ENCODE measurements around the gene ST3GAL6. TPM values are rescaled to one million over a fixed set of nuclear protein-coding genes. Genes with fewer than 3 reads are reported as not detected.

Gene ST3GAL6
- total RNA-seq, 3 donors from 2014 or later (not counting 1 experiment from before 2014, with no cell fraction given), result 0.38 to 3.7 (median 1.4) TPM

GRCh38 chr3:98741121-98741716 lies 21.9 kb upstream of the ST3GAL6 start:
- Histone ChIP-seq H3K9me3 (ENCODE audit: control insufficient read depth, insufficient read depth, low read length) (no peaks in the 10 kb centered on the region), H3K27me3 (ENCODE audit: control insufficient read depth, insufficient read depth, low read length) (no peaks in the 10 kb centered on the region), H3K36me3 (ENCODE audit: control insufficient read depth, insufficient read depth, low read length) (no peaks in the 10 kb centered on the region), H3K4me3 (ENCODE audit: low read length) (no peak overlapping the region), H3K27ac (ENCODE audit: low read length) (no peak overlapping the region), H3K4me1 (ENCODE audit: control insufficient read depth, insufficient read depth, low read length) (no peaks in the 10 kb centered on the region)
- no peak for TF ChIP-seq CTCF (IDR thresholded peaks at IDR 0.05)
- Mint-ChIP-seq H3K27ac (no peak overlapping the region), H3K9me3 (peaks cover 0 to 2% of the 10 kb centered on the region in 2 donors), H3K4me1 (no peaks in the 10 kb centered on the region), H3K36me3 (no peaks in the 10 kb centered on the region), H3K4me3 (no peak overlapping the region), H3K27me3 (ENCODE audit: low read depth in 2 of 2) (peaks cover 10 to 13% of the 10 kb centered on the region in 2 donors)
- DNase-seq (no peak), ATAC-seq (no peak)
- 94% methylated on average over 4 of the region's 5 CpGs for WGBS (ENCODE audit: insufficient coverage)
- intact Hi-C loops (cut with micrococcal nuclease), result no loop called here

GRCh38 chr3:98743071-98743470 lies 20.1 kb upstream of the ST3GAL6 start:
- H3K4me1 ChIP-seq (ENCODE audit: control insufficient read depth, insufficient read depth, low read length), result no peaks in the 10 kb centered on the region
- Mint-ChIP-seq H3K9me3 (no peaks in the 10 kb centered on the region), H3K27ac (no peak overlapping the region), H3K27me3 (ENCODE audit: low read depth in 2 of 2) (peaks cover 5 to 6% of the 10 kb centered on the region in 2 donors), H3K4me3 (no peak overlapping the region), H3K36me3 (no peaks in the 10 kb centered on the region), H3K4me1 (no peaks in the 10 kb centered on the region)
- TF ChIP-seq CTCF (IDR thresholded peaks at IDR 0.05), result no peak
- WGBS (ENCODE audit: insufficient coverage), result 88% methylated on average over 5 of the region's 5 CpGs
- H3K27ac ChIP-seq (ENCODE audit: low read length), result no peak overlapping the region
- H3K27me3 ChIP-seq (ENCODE audit: control insufficient read depth, insufficient read depth, low read length), result no peaks in the 10 kb centered on the region
- intact Hi-C loops (cut with micrococcal nuclease), result no loop called here
- no peaks in the 10 kb centered on the region for H3K9me3 ChIP-seq (ENCODE audit: control insufficient read depth, insufficient read depth, low read length)
- no peak for ATAC-seq
- no peaks in the 10 kb centered on the region for H3K36me3 ChIP-seq (ENCODE audit: control insufficient read depth, insufficient read depth, low read length)
- H3K4me3 ChIP-seq (ENCODE audit: low read length), result no peak overlapping the region
- no peak for DNase-seq

GRCh38 chr3:98744283-98744682 lies 18.9 kb upstream of the ST3GAL6 start:
- Mint-ChIP-seq H3K27me3 (ENCODE audit: low read depth in 2 of 2) (peaks cover 0 to 4% of the 10 kb centered on the region in 2 donors), H3K36me3 (no peaks in the 10 kb centered on the region), H3K27ac (no peak overlapping the region), H3K4me1 (no peaks in the 10 kb centered on the region), H3K9me3 (peaks cover 0 to 2% of the 10 kb centered on the region in 2 donors), H3K4me3 (no peak overlapping the region)
- H3K4me1 ChIP-seq (ENCODE audit: control insufficient read depth, insufficient read depth, low read length), result no peaks in the 10 kb centered on the region
- no peaks in the 10 kb centered on the region for H3K36me3 ChIP-seq (ENCODE audit: control insufficient read depth, insufficient read depth, low read length)
- intact Hi-C loops (cut with micrococcal nuclease), result no loop called here
- no peak overlapping the region for H3K4me3 ChIP-seq (ENCODE audit: low read length)
- no peaks in the 10 kb centered on the region for H3K9me3 ChIP-seq (ENCODE audit: control insufficient read depth, insufficient read depth, low read length)
- ATAC-seq (no peak), DNase-seq (no peak)
- H3K27me3 ChIP-seq (ENCODE audit: control insufficient read depth, insufficient read depth, low read length), result no peaks in the 10 kb centered on the region
- no peak overlapping the region for H3K27ac ChIP-seq (ENCODE audit: low read length)
- no peak for TF ChIP-seq CTCF (IDR thresholded peaks at IDR 0.05)

- Histone ChIP-seq H3K9me3 (ENCODE audit: control insufficient read depth, insufficient read depth, low read length) (no peaks in the 10 kb centered on the region), H3K36me3 (ENCODE audit: control insufficient read depth, insufficient read depth, low read length) (no peaks in the 10 kb centered on the region), H3K27ac (ENCODE audit: low read length) (no peak overlapping the region), H3K4me1 (ENCODE audit: control insufficient read depth, insufficient read depth, low read length) (no peaks in the 10 kb centered on the region), H3K27me3 (ENCODE audit: control insufficient read depth, insufficient read depth, low read length) (no peaks in the 10 kb centered on the region), H3K4me3 (ENCODE audit: low read length) (no peak overlapping the region)
- no peak overlapping the region for H3K4me3 Mint-ChIP-seq
- intact Hi-C loops (cut with micrococcal nuclease), result no loop called here
- no peak for ATAC-seq
- WGBS (ENCODE audit: insufficient coverage), result 85% methylated on average over 1 of the region's 1 CpG
- no peak for DNase-seq
- peaks cover 0 to 4% of the 10 kb centered on the region in 2 donors for H3K27me3 Mint-ChIP-seq (ENCODE audit: low read depth in 2 of 2)
- no peak for TF ChIP-seq CTCF (IDR thresholded peaks at IDR 0.05)
- no peaks in the 10 kb centered on the region for H3K4me1 Mint-ChIP-seq
- no peak overlapping the region for H3K27ac Mint-ChIP-seq
- H3K9me3 Mint-ChIP-seq, result peaks cover 0 to 2% of the 10 kb centered on the region in 2 donors
- H3K36me3 Mint-ChIP-seq, result no peaks in the 10 kb centered on the region
These were observed 17.4 kb upstream of the ST3GAL6 start for GRCh38 chr3:98745718-98746117.
